Progenitor cell of endocrine pancreas (in vitro differentiated cells): ENCODE measurements around the gene PLIN5. TPM values are rescaled to one million over a fixed set of nuclear protein-coding genes. Genes with fewer than 3 reads are reported as not detected.

Experiments
- DNase-seq: peaks from one replicate; pipeline ENCODE4 v3.0.0; 2021; ENCODE audit warnings: low spot score; ENCODE audit not compliant: unreplicated experiment
- H3K27ac Mint-ChIP-seq: 2 replicates; pipeline ENCODE4 v1.8.0; 2021; ENCODE audit warnings: mild to moderate bottlenecking, moderate library complexity, mixed read lengths
- H3K27me3 Mint-ChIP-seq: 2 replicates; pipeline ENCODE4 v1.8.0; 2021; ENCODE audit warnings: mixed read lengths
- H3K36me3 Mint-ChIP-seq: 2 replicates; pipeline ENCODE4 v1.8.0; 2022; ENCODE audit warnings: mixed read lengths; ENCODE audit not compliant: insufficient read depth
- H3K4me1 Mint-ChIP-seq: 2 replicates; pipeline ENCODE4 v1.8.0; 2021; ENCODE audit warnings: low read depth, mixed read lengths
- H3K4me3 Mint-ChIP-seq: 2 replicates; pipeline ENCODE4 v1.8.0; 2021; ENCODE audit warnings: low read depth, mild to moderate bottlenecking, moderate library complexity, mixed read lengths
- H3K9me3 Mint-ChIP-seq: 2 replicates; pipeline ENCODE4 v1.8.0; 2021; ENCODE audit warnings: low read depth, mixed read lengths
- CTCF ChIP-seq: fragments of 200-600 bp; sonication (generic); IDR thresholded peaks from one replicate; pipeline ENCODE4 v1.5.0; 2021; ENCODE audit warnings: antibody characterized with exemption, mild to moderate bottlenecking; ENCODE audit not compliant: unreplicated experiment
- total RNA-seq: library from RNA; stranded (reverse); gene quantifications from 2 replicates; pipeline ENCODE4 v1.2.1, GENCODE V29; 2021

PLIN5 gene
- total RNA-seq, 1 donor from 2014 or later, result 8.1 TPM

- Mint-ChIP-seq H3K4me3 (no peak overlapping the region), H3K9me3 (no peaks in the 10 kb centered on the region), H3K27ac (no peak overlapping the region), H3K4me1 (no peaks in the 10 kb centered on the region), H3K27me3 (no peaks in the 10 kb centered on the region), H3K36me3 (peaks cover 20% of the 10 kb centered on the region)
- no peak for DNase-seq
- no peak for TF ChIP-seq CTCF
Measured at GRCh38 chr19:4550479-4551050, 15.5 kb upstream of the PLIN5 start.

- Mint-ChIP-seq H3K4me3 (no peak overlapping the region), H3K27ac (no peak overlapping the region), H3K36me3 (peaks cover 21% of the 10 kb centered on the region), H3K4me1 (no peaks in the 10 kb centered on the region), H3K27me3 (no peaks in the 10 kb centered on the region), H3K9me3 (no peaks in the 10 kb centered on the region)
- TF ChIP-seq CTCF, result no peak
- no peak for DNase-seq
Measured at GRCh38 chr19:4550018-4550417, 15.0 kb upstream of the PLIN5 start.

GRCh38 chr19:4548238-4548584, 13.2 kb upstream of the PLIN5 start:
- Mint-ChIP-seq H3K9me3 (no peaks in the 10 kb centered on the region), H3K27ac (no peak overlapping the region), H3K27me3 (no peaks in the 10 kb centered on the region), H3K4me3 (no peak overlapping the region), H3K4me1 (no peaks in the 10 kb centered on the region), H3K36me3 (peaks cover 15% of the 10 kb centered on the region)
- TF ChIP-seq CTCF, result no peak
- no peak for DNase-seq

GRCh38 chr19:4547303-4548237, 12.5 kb upstream of the PLIN5 start:
- no peaks in the 10 kb centered on the region for H3K27me3 Mint-ChIP-seq
- peaks cover 10% of the 10 kb centered on the region for H3K36me3 Mint-ChIP-seq
- H3K9me3 Mint-ChIP-seq, result no peaks in the 10 kb centered on the region
- H3K27ac Mint-ChIP-seq, result no peak overlapping the region
- H3K4me1 Mint-ChIP-seq, result no peaks in the 10 kb centered on the region
- peak; percentile 37 for TF ChIP-seq CTCF
- H3K4me3 Mint-ChIP-seq, result no peak overlapping the region
- no peak for DNase-seq

- H3K36me3 Mint-ChIP-seq, result peaks cover 3% of the 10 kb centered on the region
- H3K27me3 Mint-ChIP-seq, result no peaks in the 10 kb centered on the region
- no peak overlapping the region for H3K4me3 Mint-ChIP-seq
- DNase-seq, result no peak
- H3K9me3 Mint-ChIP-seq, result no peaks in the 10 kb centered on the region
- H3K4me1 Mint-ChIP-seq, result no peaks in the 10 kb centered on the region
- TF ChIP-seq CTCF, result no peak
- no peak overlapping the region for H3K27ac Mint-ChIP-seq
Measured at GRCh38 chr19:4543842-4544647, 9.0 kb upstream of the PLIN5 start.
